ENCODE results near the gene LYPD6B.

The LYPD6B gene

DNA sequence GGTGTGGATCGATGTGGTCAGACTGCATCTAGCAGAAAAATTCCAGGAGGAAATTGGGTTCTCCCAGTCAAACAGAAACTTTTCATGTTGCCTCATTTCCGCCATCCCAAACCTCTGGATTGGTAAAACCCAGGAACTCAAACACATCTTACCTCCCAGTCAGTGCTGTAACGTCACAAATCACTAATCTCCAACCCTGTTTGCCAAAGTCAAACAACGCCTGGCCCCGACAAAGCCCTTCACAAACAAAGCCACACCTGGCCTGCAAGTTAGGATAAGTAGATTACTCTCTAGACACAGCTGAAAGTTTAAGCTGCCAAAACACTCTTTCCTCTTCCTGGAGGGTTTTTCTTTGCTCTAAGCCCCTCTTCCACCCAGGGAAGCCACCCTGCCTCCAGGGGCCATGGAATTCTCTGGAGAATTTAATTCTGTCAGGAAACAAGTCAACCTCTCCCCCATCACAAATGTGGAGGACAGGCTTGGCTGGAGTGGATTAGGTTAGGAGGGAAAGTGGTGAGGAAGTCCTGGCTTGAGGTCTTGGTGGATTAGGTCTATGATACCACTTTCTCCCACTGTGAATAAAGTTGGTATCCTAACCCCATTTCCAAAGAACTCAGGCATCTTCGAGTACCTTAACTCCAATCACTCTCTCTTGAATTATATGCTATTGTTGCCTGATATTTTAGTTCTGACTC, 86.7 kb downstream of the LYPD6B start:
- DNase-seq: no peak

- no peak for DNase-seq
Measured at GRCh38 chr2:149129433-149129832, 90.9 kb downstream of the LYPD6B start.

GRCh38 chr2:149132339-149132738, 93.8 kb downstream of the LYPD6B start:
- DNase-seq: no peak

GRCh38 chr2:149132901-149133300, 94.4 kb downstream of the LYPD6B start:
- no peak for DNase-seq

DNA sequence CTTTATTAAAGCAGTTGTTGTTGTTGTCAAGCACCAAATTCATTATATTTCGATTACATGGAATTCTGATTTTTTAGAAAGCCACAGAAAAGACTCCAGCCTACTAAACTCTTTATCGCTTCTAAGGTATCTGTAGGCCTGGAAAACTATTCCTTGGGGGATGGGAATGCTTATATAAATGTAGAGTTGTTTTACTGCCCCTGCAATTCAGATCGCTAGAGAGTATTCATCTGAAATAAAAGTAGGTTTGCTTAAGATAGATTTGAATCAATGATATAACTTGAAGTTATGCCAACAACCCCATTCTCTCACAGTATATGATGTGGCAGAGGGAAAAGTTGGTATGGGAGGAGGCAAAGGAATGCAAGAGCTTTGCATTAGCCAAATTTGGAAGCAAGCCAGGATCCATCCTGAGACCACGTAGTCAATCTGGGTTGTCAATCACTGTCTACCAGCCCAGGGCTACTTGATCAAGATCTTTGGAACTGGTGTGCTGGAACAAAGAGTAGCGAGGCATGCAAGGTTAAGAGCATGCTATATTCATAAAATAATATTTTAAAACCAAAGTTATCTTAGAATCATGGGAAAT, 95.9 kb downstream of the LYPD6B start:
- no peak for DNase-seq

DNA sequence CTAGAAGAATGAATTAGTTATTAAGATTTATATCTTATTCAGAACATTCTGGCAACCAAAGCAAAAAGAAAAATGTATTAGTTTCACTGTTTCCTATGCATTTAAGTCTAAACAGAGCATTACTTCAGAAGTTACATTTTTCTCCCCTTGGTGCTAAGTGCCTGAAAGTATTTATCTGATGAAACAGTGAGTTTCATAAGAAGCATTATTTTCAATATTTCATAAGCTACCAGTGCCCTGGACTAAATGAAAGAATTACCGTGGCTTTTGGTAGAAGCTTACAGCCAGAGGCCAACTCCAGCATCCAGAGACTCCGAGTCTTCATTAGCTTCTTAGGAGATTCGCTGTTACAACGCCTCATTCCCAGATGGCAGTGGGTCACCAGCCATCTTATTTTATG, 97.6 kb downstream of the LYPD6B start:
- no peak for DNase-seq

GRCh38 chr2:149141046-149141445, 102.5 kb downstream of the LYPD6B start:
- DNase-seq: no peak

GRCh38 chr2:149143734-149144133, 105.2 kb downstream of the LYPD6B start:
- no peak for DNase-seq

DNA sequence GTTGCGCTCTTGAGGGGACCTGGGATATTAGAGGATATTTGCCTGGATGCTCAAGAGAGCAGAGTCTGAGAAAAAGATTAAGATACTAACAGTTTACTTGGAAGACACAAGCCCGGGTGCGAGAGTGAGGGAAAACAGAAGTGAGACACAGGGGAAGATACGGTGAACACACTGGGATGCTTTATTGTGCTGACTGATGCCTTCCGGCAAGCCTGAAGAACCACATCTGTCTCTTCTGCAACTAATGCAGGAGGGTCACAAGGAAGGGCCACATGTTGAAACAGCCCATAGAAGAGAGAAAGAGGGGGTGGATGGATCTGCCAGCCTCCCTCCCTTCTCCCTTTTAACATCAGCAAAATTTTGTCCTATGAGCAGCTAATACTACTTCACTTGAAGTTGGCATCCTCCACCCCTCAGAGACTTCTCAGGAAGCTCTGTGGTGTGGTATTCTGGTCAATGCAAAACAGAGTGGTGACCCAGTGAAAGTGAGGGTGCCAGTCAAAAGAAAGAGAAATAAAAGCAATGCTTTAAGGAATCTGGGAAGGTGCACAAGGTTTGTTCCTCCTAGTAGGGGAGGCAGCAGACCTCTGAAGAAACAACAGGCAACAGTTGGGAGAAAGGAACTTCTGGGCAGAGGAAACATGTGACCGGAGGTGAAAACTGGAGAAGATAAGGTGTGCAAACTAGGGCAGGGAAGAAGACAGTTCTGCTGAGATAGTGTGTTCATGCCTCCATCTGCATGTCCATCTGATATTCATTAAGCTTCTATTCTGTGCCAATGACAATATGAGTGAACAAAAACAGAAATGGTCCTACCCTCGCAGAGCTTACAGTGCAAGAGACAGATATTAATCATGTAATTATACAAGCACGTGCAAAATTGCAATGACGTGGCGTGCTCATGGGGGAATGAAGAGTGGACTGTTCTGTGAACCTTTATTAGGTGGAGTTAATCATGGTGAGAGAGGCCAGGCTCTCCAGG, 107.1 kb downstream of the LYPD6B start:
- no peak for DNase-seq

DNA sequence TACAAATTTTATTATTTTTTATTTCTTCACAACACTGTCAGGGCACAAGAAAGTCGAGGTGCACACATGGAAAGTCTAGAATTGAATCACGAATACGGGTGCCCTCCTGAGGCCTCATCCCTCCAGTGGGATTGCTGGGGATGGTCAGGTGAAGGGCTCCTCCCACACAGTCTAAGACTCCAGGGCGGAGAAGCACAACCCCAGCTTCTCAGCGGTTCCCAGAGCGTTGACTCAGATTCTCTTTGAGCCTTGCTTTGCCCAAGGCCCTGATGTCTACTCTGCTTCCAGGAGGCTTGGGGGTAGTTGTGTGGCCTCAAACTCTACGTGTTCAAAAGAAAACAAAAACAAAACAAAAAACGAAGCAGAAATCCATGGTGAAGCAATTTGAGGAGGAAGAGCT, 108.4 kb downstream of the LYPD6B start:
- DNase-seq: no peak

- no peak for DNase-seq
Measured at GRCh38 chr2:149148194-149149006, 109.9 kb downstream of the LYPD6B start.

- no peak for DNase-seq
Measured at GRCh38 chr2:149149007-149149297, 110.5 kb downstream of the LYPD6B start.

DNA sequence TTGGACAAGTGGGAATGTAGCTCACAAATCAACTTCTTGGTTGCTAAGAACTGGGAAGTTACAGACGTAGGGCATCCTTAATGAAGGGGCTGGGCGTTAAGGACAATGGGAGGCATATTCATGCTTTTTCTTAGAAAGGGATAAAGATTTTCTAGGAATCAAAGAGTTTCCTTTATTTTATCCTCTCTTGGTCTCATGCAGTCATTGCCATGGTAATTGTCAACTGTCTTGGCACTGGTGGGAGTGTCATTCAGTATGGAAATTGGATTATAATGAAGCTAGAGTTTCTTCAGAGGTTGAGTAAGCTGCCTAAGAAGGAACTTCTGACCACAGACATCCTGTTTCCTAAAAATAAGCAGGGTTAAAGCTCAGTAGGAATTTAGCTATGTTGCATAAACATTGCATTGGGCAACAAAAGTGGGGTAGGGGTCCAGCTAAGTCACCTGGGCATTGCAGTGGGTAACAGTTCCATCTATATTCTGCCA, 114.0 kb downstream of the LYPD6B start:
- no peak for DNase-seq

- DNase-seq: no peak
Measured at GRCh38 chr2:149155196-149155969, 116.9 kb downstream of the LYPD6B start.

- no peak for DNase-seq
Measured at GRCh38 chr2:149155988-149156387, 117.5 kb downstream of the LYPD6B start.

- no peak for DNase-seq
Measured at GRCh38 chr2:149156971-149157740, 118.7 kb downstream of the LYPD6B start.

DNA sequence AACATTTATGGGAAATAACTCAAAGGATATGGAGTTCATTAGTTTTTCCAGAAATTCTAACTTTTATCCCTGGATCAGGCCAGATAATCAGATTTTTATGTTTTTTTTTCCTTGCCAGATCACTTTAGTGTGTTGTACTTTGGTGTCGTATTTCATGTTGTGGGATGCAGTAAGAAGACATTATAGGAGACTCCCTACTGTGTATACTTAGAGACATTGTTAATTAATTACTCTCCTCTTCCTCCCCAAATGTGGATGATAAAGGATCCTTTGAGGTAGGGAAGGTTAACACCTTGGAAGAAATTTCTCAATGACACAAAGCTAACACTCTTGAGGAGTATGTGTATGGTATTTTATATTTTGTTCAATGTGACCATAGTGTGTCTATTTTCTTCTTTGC, 120.5 kb downstream of the LYPD6B start:
- no peak for DNase-seq

DNA sequence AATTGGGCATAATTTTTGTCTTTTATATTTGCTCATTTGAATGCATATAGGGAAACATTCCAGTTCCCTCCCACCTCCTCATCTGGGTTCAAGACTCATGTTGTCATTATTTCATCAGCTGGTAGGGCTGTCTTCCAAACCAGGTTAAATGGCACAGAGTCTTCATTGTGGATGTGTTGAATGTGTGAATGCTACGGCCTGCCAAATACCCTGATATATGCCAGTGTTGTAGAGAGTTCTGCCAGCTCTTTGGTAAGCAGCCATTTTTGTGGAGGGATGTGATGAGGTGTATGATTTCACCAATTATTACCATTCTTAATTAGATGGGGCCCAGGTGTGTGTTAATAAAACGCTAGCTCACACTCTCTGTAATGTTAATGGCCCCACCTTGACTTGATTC, 121.7 kb downstream of the LYPD6B start:
- DNase-seq: no peak

DNA sequence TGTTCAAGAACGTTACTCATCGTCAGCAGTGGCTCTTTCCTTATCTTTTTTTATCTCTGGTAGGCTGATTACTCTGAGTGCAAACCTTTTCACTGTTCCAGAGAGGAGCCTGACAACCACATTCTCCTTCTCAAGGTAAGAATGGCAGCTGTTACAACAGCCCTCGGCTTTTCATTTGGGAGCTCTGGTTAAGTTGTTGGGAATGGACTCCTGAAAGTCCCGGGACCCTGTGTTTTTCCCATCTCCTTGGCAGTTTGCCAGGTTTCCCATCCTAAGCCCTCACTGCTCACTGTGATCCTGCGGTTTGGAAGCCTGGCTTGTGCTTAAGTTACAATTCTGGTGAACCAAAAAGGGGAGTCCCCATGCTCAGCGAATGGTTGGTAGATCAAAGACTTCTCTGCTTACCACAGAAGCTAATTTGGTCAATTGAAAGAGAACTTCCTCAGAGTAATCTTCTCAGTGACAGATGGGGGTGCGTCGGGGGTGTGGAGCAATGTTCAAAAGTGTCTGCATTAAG, 122.3 kb downstream of the LYPD6B start:
- peak; percentile 46 for DNase-seq

GRCh38 chr2:149161481-149162225, 123.2 kb downstream of the LYPD6B start:
- no peak for DNase-seq
